Ishikawa (cell line): ENCODE measurements around the gene FASLG.

ENCODE experiments used
- CEBPB ChIP-seq: IDR thresholded peaks from 2 replicates; pipeline ENCODE4 v1.6.1; 2012
- CREB1 ChIP-seq: IDR thresholded peaks from 2 replicates; pipeline ENCODE4 v1.6.1; 2012; ENCODE audit warnings: low read depth
- EGR1 ChIP-seq: IDR thresholded peaks from 2 replicates; pipeline ENCODE4 v1.6.1; 2012
- EP300 ChIP-seq: IDR thresholded peaks from 2 replicates; pipeline ENCODE4 v1.6.1; 2012; ENCODE audit warnings: borderline replicate concordance
- FOXM1 ChIP-seq: IDR thresholded peaks from 2 replicates; pipeline ENCODE4 v1.6.1; 2012; ENCODE audit warnings: low read depth, borderline replicate concordance
- NFIC ChIP-seq: IDR thresholded peaks from 2 replicates; pipeline ENCODE4 v1.6.1; 2012
- RAD21 ChIP-seq: IDR thresholded peaks from 2 replicates; pipeline ENCODE4 v1.6.1; 2012; ENCODE audit warnings: low read depth
- TAF1 ChIP-seq: IDR thresholded peaks from 2 replicates; pipeline ENCODE4 v1.6.1; 2012; ENCODE audit warnings: low read depth, mild to moderate bottlenecking
- TCF12 ChIP-seq: IDR thresholded peaks from 2 replicates; pipeline ENCODE4 v1.6.1; 2012; ENCODE audit warnings: low read depth
- TEAD4 ChIP-seq: IDR thresholded peaks from 2 replicates; pipeline ENCODE4 v1.6.1; 2012
- YY1 ChIP-seq: IDR thresholded peaks from 2 replicates; pipeline ENCODE4 v1.6.1; 2012; ENCODE audit warnings: low read depth
- ZBTB7A ChIP-seq: IDR thresholded peaks from 2 replicates; pipeline ENCODE4 v1.6.1; 2012; ENCODE audit warnings: low read depth
- TF ChIP-seq, protein P1 (sequence below): IDR thresholded peaks from 2 replicates; pipeline ENCODE4 v1.6.1; 2012
- TF ChIP-seq, protein P2 (sequence below): IDR thresholded peaks from 2 replicates; pipeline ENCODE4 v1.6.1; 2012
- TF ChIP-seq, protein P3 (sequence below): IDR thresholded peaks from 2 replicates; pipeline ENCODE4 v1.6.1; 2012; ENCODE audit warnings: low read depth, mild to moderate bottlenecking

FASLG gene

DNA sequence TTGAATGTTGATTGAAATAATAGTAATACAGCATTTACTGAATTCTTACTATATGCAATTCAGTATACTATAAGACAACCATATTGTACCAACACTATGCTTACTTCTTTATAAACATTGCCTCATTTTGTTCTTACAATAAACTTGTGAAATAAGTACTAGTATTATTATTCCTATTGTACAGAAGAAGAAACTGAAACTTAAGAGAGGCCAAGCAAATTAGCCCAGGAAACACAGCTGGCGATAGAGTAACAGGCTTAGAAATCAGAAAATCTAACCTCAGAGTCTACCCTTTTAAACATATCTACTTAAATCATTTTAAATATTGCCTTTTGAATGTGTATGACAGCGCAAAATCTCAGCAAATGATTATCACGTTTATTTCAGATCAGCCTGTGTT lies 41.7 kb downstream of the FASLG start:
- TF ChIP-seq TEAD4 (no peak), FOXM1 (no peak), EGR1 (no peak), TAF1 (no peak), NFIC (no peak), CREB1 (no peak), YY1 (no peak), EP300 (no peak), RAD21 (no peak)
- TF ChIP-seq, protein P1, sequence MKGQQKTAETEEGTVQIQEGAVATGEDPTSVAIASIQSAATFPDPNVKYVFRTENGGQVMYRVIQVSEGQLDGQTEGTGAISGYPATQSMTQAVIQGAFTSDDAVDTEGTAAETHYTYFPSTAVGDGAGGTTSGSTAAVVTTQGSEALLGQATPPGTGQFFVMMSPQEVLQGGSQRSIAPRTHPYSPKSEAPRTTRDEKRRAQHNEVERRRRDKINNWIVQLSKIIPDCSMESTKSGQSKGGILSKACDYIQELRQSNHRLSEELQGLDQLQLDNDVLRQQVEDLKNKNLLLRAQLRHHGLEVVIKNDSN = no peak
- TF ChIP-seq, protein P2, sequence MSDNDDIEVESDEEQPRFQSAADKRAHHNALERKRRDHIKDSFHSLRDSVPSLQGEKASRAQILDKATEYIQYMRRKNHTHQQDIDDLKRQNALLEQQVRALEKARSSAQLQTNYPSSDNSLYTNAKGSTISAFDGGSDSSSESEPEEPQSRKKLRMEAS = no peak

DNA sequence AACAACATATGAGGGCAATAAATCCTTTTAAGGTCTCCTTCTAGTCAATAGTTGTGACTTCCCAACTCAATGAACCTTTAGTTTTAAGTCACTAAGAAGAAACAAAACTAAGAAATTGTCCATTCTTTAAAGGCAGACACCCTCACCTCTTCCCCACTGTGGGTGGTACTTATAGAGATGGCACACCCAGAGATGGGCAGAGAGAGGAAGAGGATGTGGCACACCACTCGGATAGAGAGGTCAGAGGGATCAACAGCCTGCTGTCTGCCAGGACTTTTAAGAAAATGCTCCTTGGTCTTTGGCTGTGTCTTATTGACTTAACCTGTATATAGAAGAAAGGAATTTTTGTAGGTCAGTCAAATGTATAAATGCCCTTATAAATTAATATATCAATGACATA lies 45.1 kb downstream of the FASLG start:
- TF ChIP-seq, protein P3, sequence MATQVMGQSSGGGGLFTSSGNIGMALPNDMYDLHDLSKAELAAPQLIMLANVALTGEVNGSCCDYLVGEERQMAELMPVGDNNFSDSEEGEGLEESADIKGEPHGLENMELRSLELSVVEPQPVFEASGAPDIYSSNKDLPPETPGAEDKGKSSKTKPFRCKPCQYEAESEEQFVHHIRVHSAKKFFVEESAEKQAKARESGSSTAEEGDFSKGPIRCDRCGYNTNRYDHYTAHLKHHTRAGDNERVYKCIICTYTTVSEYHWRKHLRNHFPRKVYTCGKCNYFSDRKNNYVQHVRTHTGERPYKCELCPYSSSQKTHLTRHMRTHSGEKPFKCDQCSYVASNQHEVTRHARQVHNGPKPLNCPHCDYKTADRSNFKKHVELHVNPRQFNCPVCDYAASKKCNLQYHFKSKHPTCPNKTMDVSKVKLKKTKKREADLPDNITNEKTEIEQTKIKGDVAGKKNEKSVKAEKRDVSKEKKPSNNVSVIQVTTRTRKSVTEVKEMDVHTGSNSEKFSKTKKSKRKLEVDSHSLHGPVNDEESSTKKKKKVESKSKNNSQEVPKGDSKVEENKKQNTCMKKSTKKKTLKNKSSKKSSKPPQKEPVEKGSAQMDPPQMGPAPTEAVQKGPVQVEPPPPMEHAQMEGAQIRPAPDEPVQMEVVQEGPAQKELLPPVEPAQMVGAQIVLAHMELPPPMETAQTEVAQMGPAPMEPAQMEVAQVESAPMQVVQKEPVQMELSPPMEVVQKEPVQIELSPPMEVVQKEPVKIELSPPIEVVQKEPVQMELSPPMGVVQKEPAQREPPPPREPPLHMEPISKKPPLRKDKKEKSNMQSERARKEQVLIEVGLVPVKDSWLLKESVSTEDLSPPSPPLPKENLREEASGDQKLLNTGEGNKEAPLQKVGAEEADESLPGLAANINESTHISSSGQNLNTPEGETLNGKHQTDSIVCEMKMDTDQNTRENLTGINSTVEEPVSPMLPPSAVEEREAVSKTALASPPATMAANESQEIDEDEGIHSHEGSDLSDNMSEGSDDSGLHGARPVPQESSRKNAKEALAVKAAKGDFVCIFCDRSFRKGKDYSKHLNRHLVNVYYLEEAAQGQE = no peak
- TF ChIP-seq TEAD4 (no peak), CREB1 (no peak), TAF1 (no peak), TCF12 (no peak), EGR1 (no peak), FOXM1 (no peak), NFIC (no peak), CEBPB (no peak), ZBTB7A (no peak), EP300 (no peak), RAD21 (no peak)
- TF ChIP-seq, protein P1 = no peak
- TF ChIP-seq, protein P2 = no peak

DNA sequence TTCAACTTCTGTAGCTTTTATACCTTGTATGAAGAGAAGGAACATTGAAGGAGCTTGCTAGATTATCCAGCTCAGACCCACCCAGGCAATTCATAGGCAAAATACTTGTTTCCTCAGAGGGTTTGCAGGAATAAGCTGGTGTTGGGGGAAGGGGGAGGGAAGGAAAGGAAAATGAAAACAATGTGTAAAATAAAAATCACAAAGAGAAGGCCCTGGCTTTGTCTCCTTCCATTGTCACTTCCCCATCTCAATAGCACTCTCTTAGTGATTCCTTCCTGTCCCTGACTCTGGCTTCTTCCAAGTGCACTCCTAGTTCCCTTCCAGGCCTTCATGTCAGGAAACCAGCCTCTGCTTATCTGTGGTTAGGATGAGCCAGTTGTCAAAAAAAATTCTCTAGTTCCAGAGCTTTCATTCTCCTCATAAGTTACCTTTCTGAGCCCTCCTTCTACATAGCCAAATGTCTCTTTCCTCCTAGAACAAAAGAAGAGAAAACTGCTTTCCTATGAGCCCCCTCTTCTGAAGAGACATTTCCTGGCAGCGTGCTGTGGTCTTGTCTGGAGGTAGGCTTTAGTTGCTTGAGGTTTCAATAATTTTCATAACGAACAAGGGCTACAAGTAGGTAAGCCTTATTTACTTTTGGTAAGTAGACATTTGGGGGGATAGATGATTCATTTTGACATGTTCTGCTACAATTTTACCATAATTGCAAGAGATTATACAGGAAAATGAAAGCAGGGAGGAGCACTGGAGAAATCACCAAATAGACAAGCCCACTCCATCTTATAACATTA lies 45.7 kb downstream of the FASLG start:
- TF ChIP-seq EP300 (no peak), RAD21 (no peak), ZBTB7A (no peak), EGR1 (no peak), CEBPB (no peak), TEAD4 (no peak), NFIC (no peak), TAF1 (no peak), YY1 (no peak), TCF12 (no peak), FOXM1 (no peak)
- TF ChIP-seq, protein P1 = no peak
- TF ChIP-seq, protein P3 = no peak
- TF ChIP-seq, protein P2 = no peak

DNA sequence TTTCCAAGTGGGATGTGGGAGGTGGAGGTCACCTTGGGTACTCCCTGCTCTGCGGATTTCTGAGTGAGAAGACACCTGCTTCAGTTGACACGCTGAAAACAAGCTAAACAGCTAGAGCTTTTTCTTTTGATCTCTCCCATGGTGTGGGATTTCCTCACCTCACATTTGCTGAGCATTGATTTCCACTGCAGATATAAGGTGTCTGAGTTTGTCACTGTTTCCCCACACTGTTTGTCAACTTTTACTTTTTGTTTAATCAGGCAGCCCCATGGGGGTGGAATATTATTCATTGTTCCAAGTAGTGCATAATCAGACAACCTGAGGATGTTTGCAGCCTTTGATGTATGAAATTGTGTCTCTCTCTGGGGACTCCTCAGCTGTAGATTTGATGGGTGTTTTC lies 49.5 kb downstream of the FASLG start:
- TF ChIP-seq, protein P3 = no peak
